Astrocyte (in vitro differentiated cells and primary cell): ENCODE data around the gene BBS9. TPM values are rescaled to one million over a fixed set of nuclear protein-coding genes. Genes with fewer than 3 reads are reported as not detected.

Experiments
- DNase-seq: peaks from one replicate; pipeline ENCODE4 v3.0.0-alpha.2; 2010; ENCODE audit warnings: low read depth
- FAIRE-seq: peaks from 2 replicates; lab custom pipeline; 2011; peaks lifted over from hg19 to GRCh38; lab: Jason Lieb, UNC
- H2AFZ ChIP-seq: 2 replicates; pipeline ENCODE4 v1.6.0; 2012; ENCODE audit warnings: low read depth, low read length, inconsistent platforms
- H3K27ac ChIP-seq: 2 replicates; pipeline ENCODE4 v1.5.1; 2011; ENCODE audit warnings: low read depth, low read length, inconsistent platforms
- H3K27me3 ChIP-seq: 2 replicates; pipeline ENCODE4 v1.6.0; 2011; ENCODE audit warnings: low read length, inconsistent platforms; ENCODE audit not compliant: insufficient read depth
- H3K36me3 ChIP-seq: 2 replicates; pipeline ENCODE4 v1.5.1; 2011; ENCODE audit warnings: low read length, inconsistent platforms; ENCODE audit not compliant: insufficient read depth
- H3K4me1 ChIP-seq: 2 replicates; pipeline ENCODE4 v1.5.1; 2011; ENCODE audit warnings: low read length, inconsistent platforms; ENCODE audit not compliant: insufficient read depth
- H3K4me2 ChIP-seq: 2 replicates; pipeline ENCODE4 v1.6.0; 2012; ENCODE audit warnings: low read length, inconsistent platforms
- H3K4me3 ChIP-seq: 2 replicates; pipeline ENCODE4 v1.5.1; 2011; ENCODE audit warnings: low read depth, mild to moderate bottlenecking, low read length, inconsistent platforms; ENCODE audit not compliant: insufficient read depth
- H3K79me2 ChIP-seq: 2 replicates; pipeline ENCODE4 v1.6.0; 2012; ENCODE audit warnings: mild to moderate bottlenecking, low read length, inconsistent platforms; ENCODE audit not compliant: insufficient read depth
- H3K9ac ChIP-seq: 2 replicates; pipeline ENCODE4 v1.6.0; 2012; ENCODE audit warnings: mild to moderate bottlenecking, low read length, inconsistent platforms
- H3K9me3 ChIP-seq: 2 replicates; pipeline ENCODE4 v1.5.1; 2012; ENCODE audit warnings: low read depth, mild to moderate bottlenecking, low read length, inconsistent platforms; ENCODE audit not compliant: insufficient read depth
- H4K20me1 ChIP-seq: 2 replicates; pipeline ENCODE4 v1.6.0; 2012; ENCODE audit warnings: low read length, inconsistent platforms; ENCODE audit not compliant: insufficient read depth
- H3K27ac Mint-ChIP-seq: one replicate; pipeline ENCODE4 v1.8.0; 2021; ENCODE audit warnings: mild to moderate bottlenecking, mixed read lengths; ENCODE audit not compliant: unreplicated experiment
- H3K27me3 Mint-ChIP-seq: one replicate; pipeline ENCODE4 v1.8.0; 2021; ENCODE audit warnings: low read depth, mixed read lengths; ENCODE audit not compliant: unreplicated experiment
- H3K36me3 Mint-ChIP-seq: one replicate; pipeline ENCODE4 v1.8.0; 2021; ENCODE audit warnings: low read depth, mixed read lengths; ENCODE audit not compliant: unreplicated experiment
- H3K4me1 Mint-ChIP-seq: one replicate; pipeline ENCODE4 v1.8.0; 2021; ENCODE audit warnings: low read depth, mixed read lengths; ENCODE audit not compliant: unreplicated experiment
- H3K4me3 Mint-ChIP-seq: one replicate; pipeline ENCODE4 v1.8.0; 2021; ENCODE audit warnings: mild to moderate bottlenecking, moderate library complexity, mixed read lengths; ENCODE audit not compliant: unreplicated experiment
- H3K9me3 Mint-ChIP-seq: one replicate; pipeline ENCODE4 v1.8.0; 2021; ENCODE audit warnings: mild to moderate bottlenecking, mixed read lengths; ENCODE audit not compliant: unreplicated experiment
- CTCF ChIP-seq: IDR thresholded peaks from 2 replicates; pipeline ENCODE4 v1.5.1; 2011; ENCODE audit warnings: low read depth, mild to moderate bottlenecking, inconsistent platforms, low read length, moderate library complexity; ENCODE audit not compliant: insufficient read depth
- EZH2 ChIP-seq: IDR thresholded peaks from 2 replicates; pipeline ENCODE4 v1.6.1; 2012; ENCODE audit warnings: mild to moderate bottlenecking, low read length, inconsistent platforms; ENCODE audit not compliant: insufficient read depth
- total RNA-seq: library from RNA; stranded (reverse); gene quantifications from 2 replicates; pipeline ENCODE4 v1.2.1, GENCODE V29; 2021

Gene BBS9
- total RNA-seq, 1 donor from 2014 or later, result 25.1 TPM

GRCh38 chr7:33636359-33636758, 507.0 kb downstream of the BBS9 start:
- TF ChIP-seq EZH2 (no peak), CTCF (no peak)
- Histone ChIP-seq H2AFZ (no peak overlapping the region), H4K20me1 (no peaks in the 10 kb centered on the region), H3K27me3 (no peaks in the 10 kb centered on the region), H3K9me3 (no peaks in the 10 kb centered on the region), H3K27ac (no peak overlapping the region), H3K4me2 (no peak overlapping the region), H3K4me1 (no peaks in the 10 kb centered on the region), H3K4me3 (no peak overlapping the region), H3K9ac (no peak overlapping the region), H3K79me2 (no peaks in the 10 kb centered on the region), H3K36me3 (no peaks in the 10 kb centered on the region)
- no peaks in the 10 kb centered on the region for H3K9me3 Mint-ChIP-seq
- no peak for FAIRE-seq
- no peak for DNase-seq
- H3K4me3 Mint-ChIP-seq, result no peak overlapping the region
- H3K36me3 Mint-ChIP-seq, result no peaks in the 10 kb centered on the region
- no peaks in the 10 kb centered on the region for H3K4me1 Mint-ChIP-seq
- H3K27me3 Mint-ChIP-seq, result no peaks in the 10 kb centered on the region
- H3K27ac Mint-ChIP-seq, result no peak overlapping the region

- H3K79me2 ChIP-seq, result no peaks in the 10 kb centered on the region
- no peaks in the 10 kb centered on the region for H3K4me1 ChIP-seq
- Mint-ChIP-seq H3K4me1 (no peaks in the 10 kb centered on the region), H3K27ac (no peak overlapping the region), H3K36me3 (no peaks in the 10 kb centered on the region), H3K4me3 (no peak overlapping the region), H3K9me3 (peaks cover 1% of the 10 kb centered on the region), H3K27me3 (no peaks in the 10 kb centered on the region)
- peak; percentile 1 for DNase-seq
- FAIRE-seq, result no peak
- no peaks in the 10 kb centered on the region for H4K20me1 ChIP-seq
- H3K27ac ChIP-seq, result no peak overlapping the region
- no peaks in the 10 kb centered on the region for H3K36me3 ChIP-seq
- TF ChIP-seq EZH2 (no peak), CTCF (no peak)
- H3K27me3 ChIP-seq, result no peaks in the 10 kb centered on the region
- H3K9ac ChIP-seq, result no peak overlapping the region
- no peak overlapping the region for H2AFZ ChIP-seq
- no peak overlapping the region for H3K4me3 ChIP-seq
- H3K4me2 ChIP-seq, result no peak overlapping the region
- H3K9me3 ChIP-seq, result no peaks in the 10 kb centered on the region
These were observed 510.3 kb downstream of the BBS9 start for GRCh38 chr7:33639552-33640197.

- H3K9ac ChIP-seq, result no peak overlapping the region
- H3K27me3 ChIP-seq, result no peaks in the 10 kb centered on the region
- H3K4me1 Mint-ChIP-seq, result no peaks in the 10 kb centered on the region
- no peaks in the 10 kb centered on the region for H3K4me1 ChIP-seq
- H3K36me3 Mint-ChIP-seq, result no peaks in the 10 kb centered on the region
- no peaks in the 10 kb centered on the region for H3K36me3 ChIP-seq
- FAIRE-seq, result no peak
- H2AFZ ChIP-seq, result no peak overlapping the region
- no peak for DNase-seq
- H3K79me2 ChIP-seq, result no peaks in the 10 kb centered on the region
- no peak overlapping the region for H3K27ac ChIP-seq
- no peak overlapping the region for H3K4me2 ChIP-seq
- peaks cover 1% of the 10 kb centered on the region for H3K9me3 Mint-ChIP-seq
- no peak overlapping the region for H3K4me3 ChIP-seq
- H3K27ac Mint-ChIP-seq, result no peak overlapping the region
- no peaks in the 10 kb centered on the region for H3K9me3 ChIP-seq
- no peaks in the 10 kb centered on the region for H3K27me3 Mint-ChIP-seq
- TF ChIP-seq EZH2, result no peak
- TF ChIP-seq CTCF, result no peak
- no peaks in the 10 kb centered on the region for H4K20me1 ChIP-seq
- no peak overlapping the region for H3K4me3 Mint-ChIP-seq
These were observed 511.4 kb downstream of the BBS9 start for GRCh38 chr7:33640741-33641140.
